A549 (cell line): ENCODE results near the gene SLC46A1.

ENCODE experiments used
- CTCF ChIP-seq: fragments of >200 bp; sonication (Bioruptor Twin); formaldehyde crosslinking; IDR thresholded peaks from 3 replicates; pipeline ENCODE4 v1.5.1; 2016
- EP300 ChIP-seq, 2 experiments: fragments of >200 bp; sonication (Bioruptor Twin); formaldehyde crosslinking; IDR thresholded peaks; 2 replicates in 1 of 2; 3 replicates in 1 of 2; pipeline ENCODE4 v1.6.1; 2016 to 2017
- POLR2A ChIP-seq: IDR thresholded peaks from 2 replicates; pipeline ENCODE4 v1.6.1; 2012; ENCODE audit warnings: mild to moderate bottlenecking, low read length
- RAD21 ChIP-seq, 2 experiments: fragments of >200 bp in 1 of 2; sonication (Bioruptor Twin) in 1 of 2; formaldehyde crosslinking in 1 of 2; IDR thresholded peaks in 1 of 2; conservative IDR thresholded peaks in 1 of 2; 2 replicates in 1 of 2; 3 replicates in 1 of 2; pipeline ENCODE4 v1.6.1; 2012 to 2018; ENCODE audit warnings: inconsistent platforms in 1 of 2
- TF ChIP-seq, protein P1 (sequence below): fragments of 200-600 bp; sonication (generic); IDR thresholded peaks from 2 replicates; pipeline ENCODE4 v1.6.1; 2016; ENCODE audit warnings: antibody characterized with exemption, mild to moderate bottlenecking, moderate library complexity

DNA sequence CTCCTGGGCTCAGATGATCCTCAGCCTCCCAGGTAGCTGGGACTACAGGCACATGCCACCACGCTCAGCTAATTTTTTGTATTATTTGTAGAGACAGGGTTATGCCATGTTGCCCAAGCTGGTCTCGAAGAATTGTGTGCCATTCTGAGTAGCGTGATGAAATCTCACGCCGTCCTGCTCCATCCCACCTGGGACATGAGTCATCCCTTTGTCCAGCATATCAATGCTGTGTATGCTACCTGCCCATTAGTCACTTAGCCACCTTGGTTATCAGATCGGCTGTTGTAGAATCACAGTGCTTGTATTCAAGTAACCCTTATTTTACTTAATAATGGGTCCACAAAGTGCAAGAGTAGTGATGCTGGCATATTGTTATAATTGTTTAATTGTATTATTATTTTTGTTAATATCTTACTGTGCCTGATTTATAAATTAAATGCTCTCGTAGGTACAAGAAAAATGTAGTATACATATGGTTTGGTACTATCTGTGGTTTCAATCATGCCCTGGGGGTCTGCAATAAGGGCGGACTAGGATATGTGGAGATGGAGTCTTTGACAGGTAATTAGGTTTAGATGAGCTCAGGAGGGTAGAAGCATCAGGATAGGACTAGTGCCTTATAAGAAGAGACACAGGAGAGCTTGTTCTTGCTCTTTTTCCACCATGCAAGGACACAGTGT, 40.8 kb upstream of the SLC46A1 start:
- no peak for TF ChIP-seq EP300 (IDR thresholded peaks at IDR 0.05)
- TF ChIP-seq, protein P1, sequence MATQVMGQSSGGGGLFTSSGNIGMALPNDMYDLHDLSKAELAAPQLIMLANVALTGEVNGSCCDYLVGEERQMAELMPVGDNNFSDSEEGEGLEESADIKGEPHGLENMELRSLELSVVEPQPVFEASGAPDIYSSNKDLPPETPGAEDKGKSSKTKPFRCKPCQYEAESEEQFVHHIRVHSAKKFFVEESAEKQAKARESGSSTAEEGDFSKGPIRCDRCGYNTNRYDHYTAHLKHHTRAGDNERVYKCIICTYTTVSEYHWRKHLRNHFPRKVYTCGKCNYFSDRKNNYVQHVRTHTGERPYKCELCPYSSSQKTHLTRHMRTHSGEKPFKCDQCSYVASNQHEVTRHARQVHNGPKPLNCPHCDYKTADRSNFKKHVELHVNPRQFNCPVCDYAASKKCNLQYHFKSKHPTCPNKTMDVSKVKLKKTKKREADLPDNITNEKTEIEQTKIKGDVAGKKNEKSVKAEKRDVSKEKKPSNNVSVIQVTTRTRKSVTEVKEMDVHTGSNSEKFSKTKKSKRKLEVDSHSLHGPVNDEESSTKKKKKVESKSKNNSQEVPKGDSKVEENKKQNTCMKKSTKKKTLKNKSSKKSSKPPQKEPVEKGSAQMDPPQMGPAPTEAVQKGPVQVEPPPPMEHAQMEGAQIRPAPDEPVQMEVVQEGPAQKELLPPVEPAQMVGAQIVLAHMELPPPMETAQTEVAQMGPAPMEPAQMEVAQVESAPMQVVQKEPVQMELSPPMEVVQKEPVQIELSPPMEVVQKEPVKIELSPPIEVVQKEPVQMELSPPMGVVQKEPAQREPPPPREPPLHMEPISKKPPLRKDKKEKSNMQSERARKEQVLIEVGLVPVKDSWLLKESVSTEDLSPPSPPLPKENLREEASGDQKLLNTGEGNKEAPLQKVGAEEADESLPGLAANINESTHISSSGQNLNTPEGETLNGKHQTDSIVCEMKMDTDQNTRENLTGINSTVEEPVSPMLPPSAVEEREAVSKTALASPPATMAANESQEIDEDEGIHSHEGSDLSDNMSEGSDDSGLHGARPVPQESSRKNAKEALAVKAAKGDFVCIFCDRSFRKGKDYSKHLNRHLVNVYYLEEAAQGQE = no peak
- TF ChIP-seq CTCF = no peak
- no peak for TF ChIP-seq POLR2A
- no peak for TF ChIP-seq RAD21 (conservative IDR thresholded peaks at IDR 0.05 in 1 of 2, IDR thresholded peaks at IDR 0.05 in 1 of 2)
